Osteoblast (primary cell): Measurements from ENCODE around the gene MICAL3. TPM values are rescaled to one million over a fixed set of nuclear protein-coding genes. Genes with fewer than 3 reads are reported as not detected.

Experiments
- DNase-seq: peaks from one replicate; pipeline ENCODE4 v3.0.0; 2011; ENCODE audit warnings: low spot score, mixed read lengths; ENCODE audit not compliant: insufficient read length; ENCODE audit errors: missing footprints
- H2AFZ ChIP-seq: 2 replicates; pipeline ENCODE4 v1.6.0; 2011; ENCODE audit warnings: mild to moderate bottlenecking, low read length
- H3K27ac ChIP-seq: 2 replicates; pipeline ENCODE4 v1.5.1; 2011; ENCODE audit warnings: mild to moderate bottlenecking, low read depth, low read length, moderate library complexity
- H3K27me3 ChIP-seq: 2 replicates; pipeline ENCODE4 v1.6.0; 2012; ENCODE audit warnings: mild to moderate bottlenecking, control low read depth, inconsistent platforms, low read length, moderate library complexity; ENCODE audit not compliant: insufficient read depth
- H3K36me3 ChIP-seq: 2 replicates; pipeline ENCODE4 v1.5.1; 2011; ENCODE audit warnings: mild to moderate bottlenecking, low read length, control low read depth, moderate library complexity; ENCODE audit not compliant: insufficient read depth
- H3K4me1 ChIP-seq: 2 replicates; pipeline ENCODE4 v1.5.1; 2011; ENCODE audit warnings: mild to moderate bottlenecking, low read length, control low read depth, moderate library complexity; ENCODE audit not compliant: insufficient read depth
- H3K4me2 ChIP-seq: 2 replicates; pipeline ENCODE4 v1.6.0; 2011; ENCODE audit warnings: mild to moderate bottlenecking, low read length; ENCODE audit not compliant: insufficient read depth
- H3K4me3 ChIP-seq: fragments of 200-600 bp; sonication (generic); 3 replicates; pipeline ENCODE4 v1.5.1; 2012; ENCODE audit warnings: mild to moderate bottlenecking, low read length, inconsistent platforms; ENCODE audit not compliant: insufficient read depth
- H3K79me2 ChIP-seq: 2 replicates; pipeline ENCODE4 v1.6.0; 2012; ENCODE audit warnings: mild to moderate bottlenecking, low read length, control low read depth, inconsistent platforms; ENCODE audit not compliant: insufficient read depth
- H3K9me3 ChIP-seq: 2 replicates; pipeline ENCODE4 v1.5.1; 2011; ENCODE audit warnings: low read depth, low read length, control low read depth
- H4K20me1 ChIP-seq: 2 replicates; pipeline ENCODE4 v1.6.0; 2012; ENCODE audit warnings: mild to moderate bottlenecking, low read length, control low read depth; ENCODE audit not compliant: insufficient read depth
- total RNA-seq: library from RNA; depleted of rRNA; stranded (reverse); fragments of >200 nt; gene quantifications from 2 replicates; pipeline ENCODE4 v1.2.3, GENCODE V29; 2012
- TF ChIP-seq, protein P1 (sequence below): IDR thresholded peaks from 2 replicates; pipeline ENCODE4 v1.5.1; 2011; ENCODE audit warnings: mild to moderate bottlenecking, low read depth, low read length, moderate library complexity; ENCODE audit errors: extremely low read depth

The MICAL3 gene
- total RNA-seq, 1 donor: 35.1 TPM

- Histone ChIP-seq H3K4me2 (no peak overlapping the region), H3K4me1 (no peaks in the 10 kb centered on the region), H3K36me3 (peaks cover 69% of the 10 kb centered on the region), H3K4me3 (no peak overlapping the region), H2AFZ (no peak overlapping the region), H3K27me3 (no peaks in the 10 kb centered on the region), H3K9me3 (no peaks in the 10 kb centered on the region), H3K79me2 (peaks cover 9% of the 10 kb centered on the region), H4K20me1 (no peaks in the 10 kb centered on the region), H3K27ac (peak overlapping the region; percentile 37)
- no peak for DNase-seq
- TF ChIP-seq, protein P1, sequence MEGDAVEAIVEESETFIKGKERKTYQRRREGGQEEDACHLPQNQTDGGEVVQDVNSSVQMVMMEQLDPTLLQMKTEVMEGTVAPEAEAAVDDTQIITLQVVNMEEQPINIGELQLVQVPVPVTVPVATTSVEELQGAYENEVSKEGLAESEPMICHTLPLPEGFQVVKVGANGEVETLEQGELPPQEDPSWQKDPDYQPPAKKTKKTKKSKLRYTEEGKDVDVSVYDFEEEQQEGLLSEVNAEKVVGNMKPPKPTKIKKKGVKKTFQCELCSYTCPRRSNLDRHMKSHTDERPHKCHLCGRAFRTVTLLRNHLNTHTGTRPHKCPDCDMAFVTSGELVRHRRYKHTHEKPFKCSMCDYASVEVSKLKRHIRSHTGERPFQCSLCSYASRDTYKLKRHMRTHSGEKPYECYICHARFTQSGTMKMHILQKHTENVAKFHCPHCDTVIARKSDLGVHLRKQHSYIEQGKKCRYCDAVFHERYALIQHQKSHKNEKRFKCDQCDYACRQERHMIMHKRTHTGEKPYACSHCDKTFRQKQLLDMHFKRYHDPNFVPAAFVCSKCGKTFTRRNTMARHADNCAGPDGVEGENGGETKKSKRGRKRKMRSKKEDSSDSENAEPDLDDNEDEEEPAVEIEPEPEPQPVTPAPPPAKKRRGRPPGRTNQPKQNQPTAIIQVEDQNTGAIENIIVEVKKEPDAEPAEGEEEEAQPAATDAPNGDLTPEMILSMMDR: no peak
These were observed 126.9 kb downstream of the MICAL3 start for GRCh38 chr22:17897426-17897825.

DNA sequence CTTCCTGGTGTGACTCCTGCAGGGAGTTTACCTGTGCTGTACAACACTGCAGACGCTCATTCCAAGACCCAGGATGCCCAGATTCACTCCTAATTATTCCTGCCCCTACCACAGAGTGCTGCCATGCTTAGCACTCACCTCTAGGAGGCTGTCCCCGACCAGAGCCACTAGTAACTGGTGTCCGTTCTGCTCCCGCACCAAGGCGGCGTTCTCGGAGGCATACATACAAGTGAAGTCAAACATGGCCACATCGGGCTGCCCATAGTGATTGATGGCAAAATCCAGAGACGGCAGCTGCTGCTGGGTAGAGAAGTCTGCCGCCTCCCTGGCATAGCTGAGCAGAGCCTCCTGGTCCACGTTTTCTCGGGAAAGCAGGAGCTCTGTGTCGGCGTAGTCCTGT, 127.8 kb downstream of the MICAL3 start:
- Histone ChIP-seq H2AFZ (no peak overlapping the region), H3K27me3 (no peaks in the 10 kb centered on the region), H3K4me3 (no peak overlapping the region)

GRCh38 chr22:17893900-17894535, 130.3 kb downstream of the MICAL3 start:
- Histone ChIP-seq H4K20me1 (peaks cover 5% of the 10 kb centered on the region), H3K27me3 (no peaks in the 10 kb centered on the region), H2AFZ (no peak overlapping the region), H3K4me2 (no peak overlapping the region), H3K36me3 (peaks cover 54% of the 10 kb centered on the region), H3K27ac (no peak overlapping the region), H3K4me1 (peaks cover 9% of the 10 kb centered on the region), H3K79me2 (peaks cover 5% of the 10 kb centered on the region), H3K4me3 (no peak overlapping the region), H3K9me3 (no peaks in the 10 kb centered on the region)
- DNase-seq: no peak
- TF ChIP-seq, protein P1: no peak

More for the DNA sequence above, 127.8 kb downstream of the MICAL3 start:
- peaks cover 5% of the 10 kb centered on the region for H3K79me2 ChIP-seq
- peaks cover 61% of the 10 kb centered on the region for H3K36me3 ChIP-seq
- H4K20me1 ChIP-seq: no peaks in the 10 kb centered on the region
- H3K4me2 ChIP-seq: no peak overlapping the region
- H3K27ac ChIP-seq: no peak overlapping the region
- H3K9me3 ChIP-seq: no peaks in the 10 kb centered on the region
- no peaks in the 10 kb centered on the region for H3K4me1 ChIP-seq
- no peak for DNase-seq
- TF ChIP-seq, protein P1: peak; percentile 47

GRCh38 chr22:17892376-17892775, 132.0 kb downstream of the MICAL3 start:
- peaks cover 5% of the 10 kb centered on the region for H4K20me1 ChIP-seq
- no peaks in the 10 kb centered on the region for H3K27me3 ChIP-seq
- H3K9me3 ChIP-seq: no peaks in the 10 kb centered on the region
- peaks cover 9% of the 10 kb centered on the region for H3K4me1 ChIP-seq
- H2AFZ ChIP-seq: no peak overlapping the region
- DNase-seq: no peak
- H3K4me2 ChIP-seq: no peak overlapping the region
- no peak overlapping the region for H3K4me3 ChIP-seq
- TF ChIP-seq, protein P1: no peak
- H3K79me2 ChIP-seq: peaks cover 5% of the 10 kb centered on the region
- no peak overlapping the region for H3K27ac ChIP-seq
- H3K36me3 ChIP-seq: peaks cover 55% of the 10 kb centered on the region
